Omental fat pad (tissue), 4 donors: Measurements from ENCODE around the gene SYNGR3. TPM values are rescaled to one million over a fixed set of nuclear protein-coding genes. Genes with fewer than 3 reads are reported as not detected.

Source experiments
- ATAC-seq: fragments of 150-250 bp; one replicate; pipeline ENCODE4 v1.9.1; 2016; ENCODE audit warnings: mild to moderate bottlenecking, moderate library complexity; ENCODE audit not compliant: low FRiP score
- DNase-seq: peaks from one replicate; pipeline ENCODE4 v3.0.0-alpha.2; 2019; ENCODE audit warnings: low spot score
- CTCF ChIP-seq, 3 donors: fragments of 450-650 bp; IDR thresholded peaks; one replicate each; pipeline ENCODE4 v1.5.1; 2016 to 2017; ENCODE audit warnings: antibody characterized with exemption in 3 of 3, mild to moderate bottlenecking in 3 of 3, moderate library complexity in 2 of 3
- total RNA-seq, 4 donors: library from RNA; depleted of rRNA; stranded (reverse); fragments of >200 nt; gene quantifications; one replicate each; pipeline ENCODE4 v1.1.0, GENCODE V29; 2016

The SYNGR3 gene
- total RNA-seq, 4 donors from 2014 or later: 0.28 to 1.6 TPM; not detected in 2

- no peak for TF ChIP-seq CTCF (IDR thresholded peaks at IDR 0.05)
- DNase-seq (no peak), ATAC-seq (no peak)
Measured at GRCh38 chr16:1991588-1991947, 1.8 kb downstream of the SYNGR3 start.

GRCh38 chr16:1991948-1992703, 2.4 kb downstream of the SYNGR3 start:
- DNase-seq (peak; percentile 89), ATAC-seq (peak; percentile 74)
- TF ChIP-seq CTCF (IDR thresholded peaks at IDR 0.05): no peak

- ATAC-seq (no peak), DNase-seq (no peak)
- no peak for TF ChIP-seq CTCF (IDR thresholded peaks at IDR 0.05)
Measured at GRCh38 chr16:1992704-1993317, 3.0 kb downstream of the SYNGR3 start.

- no peak for TF ChIP-seq CTCF (IDR thresholded peaks at IDR 0.05)
- ATAC-seq: peak; percentile 4
Measured at GRCh38 chr16:1993731-1994131, 4.0 kb downstream of the SYNGR3 start.

GRCh38 chr16:1997494-1998359, 8.0 kb downstream of the SYNGR3 start:
- DNase-seq (no peak), ATAC-seq (no peak)
- TF ChIP-seq CTCF (IDR thresholded peaks at IDR 0.05): no peak

More at GRCh38 chr16:1993731-1994131, 4.0 kb downstream of the SYNGR3 start:
- DNase-seq: no peak

- no peak for TF ChIP-seq CTCF (IDR thresholded peaks at IDR 0.05)
- no peak for DNase-seq
- no peak for ATAC-seq
Measured at GRCh38 chr16:1998360-1998835, 8.6 kb downstream of the SYNGR3 start.
